Activated CD4-positive, alpha-beta T cell treated with anti-CD3 and anti-CD28 coated beads for 1 hour (primary cell): ENCODE measurements around the gene CWF19L1.
"Not testable (repeated sequence)": the region's sequence is repeated elsewhere in the genome, so short reads cannot be mapped to it uniquely, and the experiment has no call there.

ENCODE experiments used
- DNase-seq: peaks from one replicate; pipeline ENCODE4 v3.0.0-alpha.2; 2020

The CWF19L1 gene

GRCh38 chr10:100267239-100268104 is at the start of gene CWF19L1:
Gene CWF19L1 (minus strand): TSS chr10:100267638. CDS start chr10:100267593, 45 bp downstream.
- DNase-seq = peak; percentile 59

GRCh38 chr10:100315615-100316014 is 48.2 kb upstream of the CWF19L1 start:
- no peak for DNase-seq

- DNase-seq = no peak
Observed at GRCh38 chr10:100311298-100311697, 43.9 kb upstream of the CWF19L1 start.

GRCh38 chr10:100307684-100308083 is 40.2 kb upstream of the CWF19L1 start:
- no peak for DNase-seq

- DNase-seq = no peak
Observed at GRCh38 chr10:100306861-100307260, 39.4 kb upstream of the CWF19L1 start.

- DNase-seq = no peak
Observed at GRCh38 chr10:100304414-100304813, 37.0 kb upstream of the CWF19L1 start.

GRCh38 chr10:100303724-100304319 is 36.4 kb upstream of the CWF19L1 start:
- no peak for DNase-seq

- not testable (repeated sequence) for DNase-seq
Observed at GRCh38 chr10:100301123-100301522, 33.7 kb upstream of the CWF19L1 start.

GRCh38 chr10:100297242-100297641 is 29.8 kb upstream of the CWF19L1 start:
- DNase-seq = no peak

- DNase-seq = no peak
Observed at GRCh38 chr10:100293066-100293465, 25.6 kb upstream of the CWF19L1 start.

GRCh38 chr10:100292300-100292699 is 24.9 kb upstream of the CWF19L1 start:
- DNase-seq = not testable (repeated sequence)

- DNase-seq = no peak
Observed at GRCh38 chr10:100291356-100291755, 23.9 kb upstream of the CWF19L1 start.

- DNase-seq = no peak
Observed at GRCh38 chr10:100289641-100290040, 22.2 kb upstream of the CWF19L1 start.

- DNase-seq = no peak
Observed at GRCh38 chr10:100288196-100288595, 20.8 kb upstream of the CWF19L1 start.

- no peak for DNase-seq
Observed at GRCh38 chr10:100287756-100288155, 20.3 kb upstream of the CWF19L1 start.

GRCh38 chr10:100286051-100287033 is 18.9 kb upstream of the CWF19L1 start, which contains the start of gene BLOC1S2:
Gene BLOC1S2 (minus strand): TSS chr10:100286680. CDS start chr10:100286659, 21 bp downstream.
- DNase-seq = peak; percentile 83

- DNase-seq = not testable (repeated sequence)
Observed at GRCh38 chr10:100285326-100285725, 17.9 kb upstream of the CWF19L1 start.

- DNase-seq = no peak
Observed at GRCh38 chr10:100282907-100283306, 15.5 kb upstream of the CWF19L1 start.

GRCh38 chr10:100276971-100277370 is 9.5 kb upstream of the CWF19L1 start:
- DNase-seq = not testable (repeated sequence)

GRCh38 chr10:100265821-100266485 is 1.5 kb downstream of the CWF19L1 start:
- no peak for DNase-seq

- no peak for DNase-seq
Observed at GRCh38 chr10:100254191-100254590, 13.2 kb downstream of the CWF19L1 start.

GRCh38 chr10:100253041-100253440 is 14.4 kb downstream of the CWF19L1 start:
- no peak for DNase-seq
